SU-DHL-6 (cell line): ENCODE results near the gene ALG8.

Source experiments
- H2AFZ ChIP-seq: fragments of 200-600 bp; sonication (generic); 2 replicates; pipeline ENCODE4 v1.6.1; 2014; ENCODE audit warnings: low read depth, mild to moderate bottlenecking, moderate library complexity, mixed read lengths, antibody characterized with exemption, low read length; ENCODE audit not compliant: severe bottlenecking
- H3F3A ChIP-seq: fragments of 200-600 bp; shearing (Covaris generic); 2 replicates; pipeline ENCODE4 v1.6.0; 2016; ENCODE audit warnings: antibody characterized with exemption, mild to moderate bottlenecking; ENCODE audit not compliant: insufficient read depth
- H3K27ac ChIP-seq: fragments of 200-600 bp; sonication (generic); 2 replicates; pipeline ENCODE4 v1.5.1; 2016; ENCODE audit warnings: low read depth, mild to moderate bottlenecking, low read length, moderate library complexity, mixed read lengths
- H3K27me3 ChIP-seq: fragments of 200-600 bp; sonication (generic), shearing (Covaris generic); 2 replicates; pipeline ENCODE4 v1.6.0; 2014; ENCODE audit warnings: mild to moderate bottlenecking, low read length
- H3K36me3 ChIP-seq: fragments of 200-600 bp; sonication (generic); 2 replicates; pipeline ENCODE4 v1.6.1; 2014; ENCODE audit warnings: mild to moderate bottlenecking, low read length, mixed read lengths
- H3K4me2 ChIP-seq: fragments of 300-600, 200-600 bp; shearing (Covaris generic), sonication (generic); 2 replicates; pipeline ENCODE4 v1.6.0; 2014; ENCODE audit warnings: low read length, low read depth, mild to moderate bottlenecking; ENCODE audit not compliant: poor library complexity, severe bottlenecking
- H3K4me3 ChIP-seq: fragments of 200-600 bp; sonication (generic); 2 replicates; pipeline ENCODE4 v1.5.1; 2014; ENCODE audit warnings: antibody characterized with exemption, low read length, mild to moderate bottlenecking, mixed read lengths; ENCODE audit not compliant: insufficient read depth, poor library complexity, severe bottlenecking
- H3K79me2 ChIP-seq: fragments of 200-600 bp; sonication (generic); 2 replicates; pipeline ENCODE4 v1.6.1; 2014; ENCODE audit warnings: mild to moderate bottlenecking, low read length, moderate library complexity; ENCODE audit not compliant: insufficient read depth
- H3K9ac ChIP-seq: fragments of 200-600 bp; sonication (generic); 2 replicates; pipeline ENCODE4 v1.7.0; 2014; ENCODE audit warnings: mild to moderate bottlenecking, low read length
- H3K9me2 ChIP-seq: fragments of 200-600 bp; sonication (generic); replicated peaks from 2 replicates; pipeline ENCODE4 v1.6.1; 2014; ENCODE audit warnings: low read length; ENCODE audit not compliant: insufficient read depth
- H3K9me3 ChIP-seq: fragments of 200-600 bp; sonication (generic); 2 replicates; pipeline ENCODE4 v1.6.1; 2014; ENCODE audit warnings: low read length, mixed read lengths; ENCODE audit not compliant: insufficient read depth
- H4K20me1 ChIP-seq: fragments of 200-600 bp; sonication (generic); 2 replicates; pipeline ENCODE4 v1.6.1; 2014; ENCODE audit warnings: low read depth, mild to moderate bottlenecking, antibody characterized with exemption, low read length, moderate library complexity, mixed read lengths
- EZH2phosphoT487 ChIP-seq: fragments of 200-600 bp; sonication (generic), shearing (Covaris generic); conservative IDR thresholded peaks from 2 replicates; pipeline ENCODE4 v1.6.1; 2018; ENCODE audit warnings: mild to moderate bottlenecking, antibody characterized with exemption, low read length, moderate library complexity, mixed read lengths
- TF ChIP-seq, protein P1 (sequence below): fragments of 200-600 bp; sonication (generic); IDR thresholded peaks from one replicate; pipeline ENCODE4 v1.5.1; 2017; ENCODE audit warnings: antibody characterized with exemption, mild to moderate bottlenecking, low read length, moderate library complexity; ENCODE audit not compliant: insufficient read depth, poor library complexity, severe bottlenecking

ALG8 gene

DNA sequence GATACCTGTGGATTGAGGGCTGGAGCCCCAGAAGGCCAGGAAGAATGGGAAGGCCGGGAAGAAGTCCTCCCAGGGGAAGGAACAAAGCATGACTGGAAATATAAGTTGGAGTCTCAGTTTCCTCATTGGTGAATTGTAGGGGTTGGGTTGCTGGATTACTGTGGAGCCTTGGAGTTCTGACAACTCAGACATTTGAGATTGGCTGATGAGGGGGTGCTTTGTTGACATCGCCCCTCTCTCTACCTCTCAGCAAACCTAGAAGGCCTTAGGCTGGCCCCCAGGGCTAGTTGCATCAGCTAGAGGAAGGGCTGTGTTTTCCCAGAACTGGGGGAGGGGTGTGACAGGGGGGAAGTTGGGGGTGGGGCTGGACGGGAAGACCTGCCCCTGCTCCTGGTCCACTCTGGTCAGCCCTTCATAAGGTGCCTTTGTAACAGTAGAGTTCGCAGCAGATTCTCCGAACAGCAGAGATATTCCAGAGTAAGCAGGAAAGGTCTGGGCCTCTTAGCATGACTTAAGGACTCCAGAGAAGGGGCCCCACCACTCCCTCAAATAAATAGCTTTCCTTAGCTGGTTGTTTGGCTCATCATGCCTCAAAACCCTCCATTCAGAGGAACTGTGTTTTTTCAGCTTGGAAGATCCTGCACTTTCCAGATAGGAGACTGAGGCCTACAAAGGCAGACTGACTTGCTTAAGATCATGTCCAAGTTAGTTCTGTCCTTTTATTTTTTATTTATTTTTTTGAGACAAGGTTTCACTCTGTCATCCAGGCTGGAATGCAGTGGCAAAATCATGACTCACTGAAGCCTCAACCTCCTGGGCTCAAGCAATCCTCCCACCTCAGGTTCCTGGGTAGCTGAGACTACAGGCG is 88.2 kb downstream of the ALG8 start:
- TF ChIP-seq, protein P1, sequence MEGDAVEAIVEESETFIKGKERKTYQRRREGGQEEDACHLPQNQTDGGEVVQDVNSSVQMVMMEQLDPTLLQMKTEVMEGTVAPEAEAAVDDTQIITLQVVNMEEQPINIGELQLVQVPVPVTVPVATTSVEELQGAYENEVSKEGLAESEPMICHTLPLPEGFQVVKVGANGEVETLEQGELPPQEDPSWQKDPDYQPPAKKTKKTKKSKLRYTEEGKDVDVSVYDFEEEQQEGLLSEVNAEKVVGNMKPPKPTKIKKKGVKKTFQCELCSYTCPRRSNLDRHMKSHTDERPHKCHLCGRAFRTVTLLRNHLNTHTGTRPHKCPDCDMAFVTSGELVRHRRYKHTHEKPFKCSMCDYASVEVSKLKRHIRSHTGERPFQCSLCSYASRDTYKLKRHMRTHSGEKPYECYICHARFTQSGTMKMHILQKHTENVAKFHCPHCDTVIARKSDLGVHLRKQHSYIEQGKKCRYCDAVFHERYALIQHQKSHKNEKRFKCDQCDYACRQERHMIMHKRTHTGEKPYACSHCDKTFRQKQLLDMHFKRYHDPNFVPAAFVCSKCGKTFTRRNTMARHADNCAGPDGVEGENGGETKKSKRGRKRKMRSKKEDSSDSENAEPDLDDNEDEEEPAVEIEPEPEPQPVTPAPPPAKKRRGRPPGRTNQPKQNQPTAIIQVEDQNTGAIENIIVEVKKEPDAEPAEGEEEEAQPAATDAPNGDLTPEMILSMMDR = no peak
- no peak for TF ChIP-seq EZH2phosphoT487
- no peaks in the 10 kb centered on the region for H3K36me3 ChIP-seq
- H3K27ac ChIP-seq = no peak overlapping the region
- no peaks in the 10 kb centered on the region for H3K79me2 ChIP-seq
- H3K9me2 ChIP-seq = no peaks in the 10 kb centered on the region
- H4K20me1 ChIP-seq = no peaks in the 10 kb centered on the region
- no peaks in the 10 kb centered on the region for H3F3A ChIP-seq
- no peak overlapping the region for H3K4me2 ChIP-seq
- H2AFZ ChIP-seq = no peak overlapping the region
- H3K4me3 ChIP-seq = no peak overlapping the region
- no peaks in the 10 kb centered on the region for H3K9me3 ChIP-seq
- H3K27me3 ChIP-seq = no peaks in the 10 kb centered on the region
- H3K9ac ChIP-seq = no peak overlapping the region
